SK-N-MC (cell line): Measurements from ENCODE around the gene ZNF574.

ENCODE experiments used
- EZH2 ChIP-seq: fragments of 200-600 bp; sonication (generic); IDR thresholded peaks from one replicate; pipeline ENCODE4 v1.6.1; 2017; ENCODE audit warnings: antibody characterized with exemption
- POLR2AphosphoS5 ChIP-seq: IDR thresholded peaks from 2 replicates; pipeline ENCODE4 v1.6.1; 2012; ENCODE audit warnings: mild to moderate bottlenecking, low read depth, low read length, borderline replicate concordance

DNA sequence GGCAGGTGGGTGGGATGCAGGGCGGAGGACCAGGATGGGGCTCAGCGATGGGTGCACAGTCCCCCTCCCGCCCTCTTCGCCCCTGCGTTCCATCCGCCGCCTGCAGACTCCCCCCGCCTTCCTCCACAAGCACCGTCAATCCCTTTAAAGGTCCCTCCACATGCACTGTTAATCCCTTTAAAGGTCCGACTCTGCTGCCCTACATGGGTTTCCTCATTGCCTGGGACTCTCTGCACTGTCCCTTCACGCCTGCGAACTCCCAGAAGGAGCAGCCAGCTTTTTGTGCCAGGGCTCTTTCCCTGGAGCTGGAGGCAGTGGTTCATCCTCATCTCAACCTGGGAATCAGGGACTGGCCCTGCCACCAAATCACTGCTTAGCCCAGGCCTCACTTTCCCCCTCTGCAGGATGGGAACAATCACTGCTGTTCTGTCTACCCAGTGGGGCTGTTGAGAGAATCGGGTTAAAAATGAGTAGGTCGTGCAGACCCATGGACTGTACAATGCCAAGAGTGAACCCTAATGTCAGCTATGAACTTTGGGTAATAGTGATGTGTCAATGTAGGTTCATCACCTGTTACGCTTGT is 20.4 kb downstream of the ZNF574 start:
- TF ChIP-seq EZH2 = no peak
- TF ChIP-seq POLR2AphosphoS5 = no peak
